ENCODE data around the gene PPP1R15A.
"Not testable (repeated sequence)": the region's sequence is repeated elsewhere in the genome, so short reads cannot be mapped to it uniquely, and the experiment has no call there.

PPP1R15A gene

DNA sequence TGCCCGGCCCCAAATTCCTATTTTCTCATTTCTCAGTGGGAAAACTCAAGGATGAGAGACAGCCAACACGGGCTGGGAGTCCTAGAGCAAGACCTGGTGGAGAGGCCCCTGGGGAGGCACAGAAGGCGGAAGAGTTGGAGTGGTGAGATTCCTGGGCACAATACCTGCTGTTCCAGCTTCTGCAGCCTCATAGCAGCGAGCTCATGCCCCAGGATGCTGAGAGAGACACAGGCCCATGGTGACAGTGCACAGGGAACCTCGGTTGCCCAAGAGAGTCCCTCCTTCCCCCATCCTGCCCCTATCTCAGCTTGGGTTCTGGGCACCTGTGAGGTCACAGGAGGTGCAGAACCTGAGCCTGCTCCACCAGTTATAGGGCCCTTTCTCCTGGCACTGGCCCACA is 25.0 kb downstream of the PPP1R15A start (continued):
- TF ChIP-seq, protein P1, sequence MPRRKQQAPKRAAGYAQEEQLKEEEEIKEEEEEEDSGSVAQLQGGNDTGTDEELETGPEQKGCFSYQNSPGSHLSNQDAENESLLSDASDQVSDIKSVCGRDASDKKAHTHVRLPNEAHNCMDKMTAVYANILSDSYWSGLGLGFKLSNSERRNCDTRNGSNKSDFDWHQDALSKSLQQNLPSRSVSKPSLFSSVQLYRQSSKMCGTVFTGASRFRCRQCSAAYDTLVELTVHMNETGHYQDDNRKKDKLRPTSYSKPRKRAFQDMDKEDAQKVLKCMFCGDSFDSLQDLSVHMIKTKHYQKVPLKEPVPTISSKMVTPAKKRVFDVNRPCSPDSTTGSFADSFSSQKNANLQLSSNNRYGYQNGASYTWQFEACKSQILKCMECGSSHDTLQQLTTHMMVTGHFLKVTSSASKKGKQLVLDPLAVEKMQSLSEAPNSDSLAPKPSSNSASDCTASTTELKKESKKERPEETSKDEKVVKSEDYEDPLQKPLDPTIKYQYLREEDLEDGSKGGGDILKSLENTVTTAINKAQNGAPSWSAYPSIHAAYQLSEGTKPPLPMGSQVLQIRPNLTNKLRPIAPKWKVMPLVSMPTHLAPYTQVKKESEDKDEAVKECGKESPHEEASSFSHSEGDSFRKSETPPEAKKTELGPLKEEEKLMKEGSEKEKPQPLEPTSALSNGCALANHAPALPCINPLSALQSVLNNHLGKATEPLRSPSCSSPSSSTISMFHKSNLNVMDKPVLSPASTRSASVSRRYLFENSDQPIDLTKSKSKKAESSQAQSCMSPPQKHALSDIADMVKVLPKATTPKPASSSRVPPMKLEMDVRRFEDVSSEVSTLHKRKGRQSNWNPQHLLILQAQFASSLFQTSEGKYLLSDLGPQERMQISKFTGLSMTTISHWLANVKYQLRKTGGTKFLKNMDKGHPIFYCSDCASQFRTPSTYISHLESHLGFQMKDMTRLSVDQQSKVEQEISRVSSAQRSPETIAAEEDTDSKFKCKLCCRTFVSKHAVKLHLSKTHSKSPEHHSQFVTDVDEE (CRISPR knock-in tag; IDR thresholded peaks at IDR 0.05): no peak
- TF ChIP-seq CSDC2 (CRISPR knock-in tag; IDR thresholded peaks at IDR 0.05) (no peak), BACH2 (CRISPR knock-in tag; IDR thresholded peaks at IDR 0.05; ENCODE audit: borderline replicate concordance) (no peak)

DNA sequence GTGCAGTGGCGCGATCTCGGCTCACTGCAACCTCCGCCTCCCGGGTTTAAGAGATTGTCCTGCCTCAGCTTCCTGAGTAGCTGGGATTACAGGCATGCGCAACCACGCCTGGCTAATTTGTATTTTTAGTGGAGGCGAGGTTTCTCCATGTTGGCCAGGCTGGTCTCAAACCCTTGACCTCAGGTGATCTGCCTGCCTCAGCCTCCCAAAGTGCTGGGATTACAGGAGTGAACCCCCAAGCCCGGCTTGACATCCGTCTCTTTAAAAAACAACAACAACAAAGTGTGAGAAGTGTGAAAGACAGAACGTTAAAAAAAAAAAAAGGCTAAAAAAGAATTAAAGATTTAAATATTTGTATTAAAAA is 27.1 kb downstream of the PPP1R15A start:
- not testable (repeated sequence) for ATAC-seq

DNA sequence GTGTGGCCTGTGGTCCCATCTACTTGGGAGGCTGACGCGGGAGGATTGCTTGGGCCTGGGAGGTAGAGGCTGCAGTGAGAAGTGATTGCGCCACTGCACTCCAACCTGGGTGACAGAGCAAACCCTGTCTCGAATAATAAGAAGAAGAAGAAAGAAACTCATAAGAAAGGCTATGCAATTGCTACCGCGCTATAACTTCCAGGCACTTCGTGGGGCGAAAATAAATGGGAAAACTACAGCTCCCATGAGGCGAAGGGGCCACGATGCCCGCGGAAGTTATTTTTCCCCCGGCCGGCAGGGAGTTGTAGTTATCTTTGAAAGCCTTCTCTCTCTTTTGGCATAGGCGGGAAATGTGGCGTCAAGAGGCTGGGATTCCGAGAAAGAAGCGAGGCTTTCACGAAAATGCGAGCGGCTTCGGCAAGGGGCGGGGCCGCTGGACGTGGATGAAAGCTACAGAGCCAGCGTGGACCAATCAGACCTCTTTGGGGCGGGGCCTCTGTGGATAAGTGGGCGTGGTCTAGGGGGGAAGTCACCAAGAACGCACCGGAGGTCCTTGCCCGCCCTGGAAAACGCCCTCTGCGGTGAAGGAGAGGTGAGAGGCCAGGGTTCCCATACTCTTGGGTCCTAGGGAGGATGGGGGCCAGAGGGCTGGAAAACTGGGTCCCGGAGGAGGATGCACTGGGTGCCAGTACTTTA is 27.7 kb downstream of the PPP1R15A start, which contains the start of gene NUCB1:
NUCB1 (plus strand) TSS at position 532 of the 696 bp plus-strand sequence. CDS start 485 bp downstream, outside the sequence.
- no peak for TF ChIP-seq ZNF8 (CRISPR knock-in tag; IDR thresholded peaks at IDR 0.05)
- no peak for TF ChIP-seq ZFP30 (CRISPR knock-in tag; IDR thresholded peaks at IDR 0.05)
- no peak for TF ChIP-seq TOX (CRISPR knock-in tag; IDR thresholded peaks at IDR 0.05; ENCODE audit: borderline replicate concordance)
- no peak for TF ChIP-seq BACH2 (CRISPR knock-in tag; IDR thresholded peaks at IDR 0.05; ENCODE audit: borderline replicate concordance)
- TF ChIP-seq, protein P1 (CRISPR knock-in tag; IDR thresholded peaks at IDR 0.05): no peak
- no peak for TF ChIP-seq GLIS3 (CRISPR knock-in tag; IDR thresholded peaks at IDR 0.05)
- no peak for TF ChIP-seq RARB (CRISPR knock-in tag; IDR thresholded peaks at IDR 0.05)
- no peak for TF ChIP-seq OSR1 (CRISPR knock-in tag; IDR thresholded peaks at IDR 0.05)
- TF ChIP-seq TCF4 (CRISPR knock-in tag; IDR thresholded peaks at IDR 0.05; ENCODE audit: borderline replicate concordance): no peak
- TF ChIP-seq ISL1 (CRISPR knock-in tag; IDR thresholded peaks at IDR 0.05): no peak
- ATAC-seq: peak; percentile 97

DNA sequence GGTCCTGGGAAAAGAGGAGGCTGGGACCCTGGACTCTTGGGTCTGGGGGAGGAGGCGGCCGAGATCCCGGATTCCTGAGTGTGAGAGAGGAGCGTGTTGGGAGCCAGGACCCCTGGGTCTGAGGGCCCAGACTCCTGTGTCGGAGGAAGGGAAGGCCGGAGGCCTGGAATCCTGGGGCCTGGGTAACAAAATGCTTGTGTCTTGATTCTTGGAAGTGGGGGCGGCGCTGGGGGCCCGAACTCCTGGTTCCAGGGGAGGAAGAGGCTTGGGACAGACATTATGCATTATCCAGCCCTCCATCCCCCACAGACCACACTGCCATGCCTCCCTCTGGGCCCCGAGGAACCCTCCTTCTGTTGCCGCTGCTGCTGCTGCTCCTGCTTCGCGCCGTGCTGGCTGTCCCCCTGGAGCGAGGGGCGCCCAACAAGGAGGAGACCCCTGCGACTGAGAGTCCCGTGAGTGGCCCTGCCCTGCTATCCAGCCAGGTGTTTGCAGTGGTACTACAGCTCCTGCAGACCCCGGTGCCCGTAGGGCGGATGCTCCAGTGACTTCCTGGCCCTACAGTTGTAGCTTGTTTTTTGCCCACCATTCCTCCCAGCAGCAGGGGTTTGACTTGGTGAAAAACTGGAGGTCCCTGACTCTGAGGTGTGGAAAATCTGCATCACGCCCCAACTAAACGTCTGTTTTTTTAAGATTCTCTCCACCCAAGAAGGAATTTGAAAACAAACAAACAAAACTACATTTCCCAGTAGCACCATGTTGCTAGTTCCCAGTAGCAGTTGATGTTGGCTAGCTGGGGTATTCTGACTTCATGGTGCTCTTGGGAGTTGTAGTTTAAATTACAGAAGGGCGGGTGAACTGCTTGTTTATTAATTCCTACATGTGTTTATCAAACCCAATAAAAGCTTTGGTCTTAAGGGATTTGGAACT is 28.5 kb downstream of the PPP1R15A start:
- TF ChIP-seq ZFP3 (CRISPR knock-in tag; IDR thresholded peaks at IDR 0.05): no peak
- TF ChIP-seq ISL1 (CRISPR knock-in tag; IDR thresholded peaks at IDR 0.05): no peak
- no peak for TF ChIP-seq RARB (CRISPR knock-in tag; IDR thresholded peaks at IDR 0.05)
- no peak for TF ChIP-seq ZNF70 (CRISPR knock-in tag; IDR thresholded peaks at IDR 0.05)
- no peak for TF ChIP-seq ARNTL (CRISPR knock-in tag; IDR thresholded peaks at IDR 0.05; ENCODE audit: borderline replicate concordance, low read depth)
- TF ChIP-seq ZNF8 (CRISPR knock-in tag; IDR thresholded peaks at IDR 0.05): no peak
- no peak for TF ChIP-seq ESRRG (CRISPR knock-in tag; IDR thresholded peaks at IDR 0.05)
- TF ChIP-seq, protein P1 (CRISPR knock-in tag; IDR thresholded peaks at IDR 0.05): no peak
- TF ChIP-seq CSDC2 (CRISPR knock-in tag; IDR thresholded peaks at IDR 0.05): no peak
- TF ChIP-seq, protein P2, sequence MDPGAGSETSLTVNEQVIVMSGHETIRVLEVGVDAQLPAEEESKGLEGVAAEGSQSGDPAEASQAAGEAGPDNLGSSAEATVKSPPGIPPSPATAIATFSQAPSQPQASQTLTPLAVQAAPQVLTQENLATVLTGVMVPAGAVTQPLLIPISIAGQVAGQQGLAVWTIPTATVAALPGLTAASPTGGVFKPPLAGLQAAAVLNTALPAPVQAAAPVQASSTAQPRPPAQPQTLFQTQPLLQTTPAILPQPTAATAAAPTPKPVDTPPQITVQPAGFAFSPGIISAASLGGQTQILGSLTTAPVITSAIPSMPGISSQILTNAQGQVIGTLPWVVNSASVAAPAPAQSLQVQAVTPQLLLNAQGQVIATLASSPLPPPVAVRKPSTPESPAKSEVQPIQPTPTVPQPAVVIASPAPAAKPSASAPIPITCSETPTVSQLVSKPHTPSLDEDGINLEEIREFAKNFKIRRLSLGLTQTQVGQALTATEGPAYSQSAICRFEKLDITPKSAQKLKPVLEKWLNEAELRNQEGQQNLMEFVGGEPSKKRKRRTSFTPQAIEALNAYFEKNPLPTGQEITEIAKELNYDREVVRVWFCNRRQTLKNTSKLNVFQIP (CRISPR knock-in tag; IDR thresholded peaks at IDR 0.05; ENCODE audit: borderline replicate concordance, low read depth): no peak
- ATAC-seq: peak; percentile 61

DNA sequence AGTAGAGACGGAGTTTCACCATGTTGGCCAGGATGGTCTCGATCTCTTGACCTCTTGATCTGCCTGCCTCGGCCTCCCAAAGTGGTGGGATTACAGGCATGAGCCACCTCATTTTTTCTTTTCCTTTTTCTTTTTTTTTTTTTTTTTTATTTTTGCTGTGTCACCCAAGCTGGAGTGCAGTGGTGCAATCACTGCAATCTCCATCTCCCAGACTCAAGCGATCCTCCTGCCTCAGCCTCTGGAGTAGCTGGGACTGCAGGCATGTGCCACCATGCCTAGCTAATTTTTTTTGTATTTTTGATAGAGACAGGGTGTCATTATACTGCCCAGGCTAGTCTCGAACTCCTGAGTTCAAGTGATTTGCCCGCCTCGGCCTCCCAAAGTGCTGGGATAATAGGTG is 30.1 kb downstream of the PPP1R15A start:
- ATAC-seq: not testable (repeated sequence)

DNA sequence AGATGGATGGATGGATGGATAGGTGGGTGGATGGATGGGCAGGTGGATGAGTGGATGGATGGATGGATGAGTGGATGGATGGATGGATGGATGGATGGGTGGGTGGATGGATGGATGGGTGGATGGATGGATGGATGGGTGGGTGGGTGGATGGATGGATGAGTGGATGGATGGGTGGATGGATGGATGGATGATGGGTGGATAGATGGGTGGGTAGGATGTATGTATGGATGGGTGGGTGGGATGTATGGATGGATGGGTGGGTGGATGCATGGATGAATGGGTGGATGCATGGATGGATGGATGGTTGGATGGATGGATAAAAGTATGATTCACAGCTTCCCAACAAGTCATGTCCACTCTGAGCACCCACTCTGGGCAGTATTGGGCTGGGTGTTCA is 31.6 kb downstream of the PPP1R15A start:
- not testable (repeated sequence) for ATAC-seq

All from SK-N-SH treated with all-trans-retinoic acid at 6 μM for 48 hours (cell line).